NCI-H226 (cell line): ENCODE measurements around the gene ZNF292.
"Not testable (repeated sequence)": the region's sequence is repeated elsewhere in the genome, so short reads cannot be mapped to it uniquely, and the experiment has no call there.

Source experiments
- DNase-seq: peaks from one replicate; pipeline ENCODE4 v3.0.0-alpha.2; 2015

ZNF292 gene

DNA sequence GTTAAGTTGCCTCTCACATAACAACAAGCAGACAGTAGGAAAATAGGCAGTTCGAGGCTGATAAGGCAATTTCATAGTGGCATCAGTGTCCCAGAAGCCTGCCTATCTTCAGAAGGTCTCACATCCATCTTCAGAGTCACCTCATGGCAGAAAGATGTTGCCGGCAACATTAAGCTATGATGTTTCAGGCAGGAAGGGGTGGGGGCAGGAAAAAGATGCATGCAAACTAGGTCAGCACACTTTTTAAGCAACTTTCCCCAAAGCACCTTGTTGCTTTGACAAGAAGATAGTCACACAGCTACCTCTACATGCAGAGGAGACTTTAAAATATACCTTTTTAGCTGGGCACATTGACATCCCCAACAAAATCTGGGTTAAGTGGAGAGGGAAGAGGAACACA is 123.8 kb downstream of the ZNF292 start:
- DNase-seq: no peak

DNA sequence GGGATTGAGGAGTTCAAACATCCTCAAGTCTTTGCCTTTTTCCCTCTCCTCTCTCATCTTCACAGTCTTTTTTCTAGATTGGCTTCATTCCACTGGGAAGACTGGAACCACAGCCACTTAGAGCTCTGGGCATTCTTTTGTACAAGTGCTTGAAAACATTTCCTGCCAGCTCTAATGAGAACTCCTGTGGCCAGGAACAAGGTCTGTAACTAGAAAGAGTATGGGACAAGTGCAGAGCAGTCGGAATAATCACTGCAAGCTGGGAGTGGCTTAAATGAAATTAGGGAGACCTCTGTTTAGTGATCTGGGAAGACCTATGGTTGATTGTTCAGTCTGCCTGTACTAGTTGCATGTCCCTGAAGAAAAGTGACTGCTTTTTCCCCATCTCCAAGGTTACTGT is 126.1 kb downstream of the ZNF292 start:
- no peak for DNase-seq

DNA sequence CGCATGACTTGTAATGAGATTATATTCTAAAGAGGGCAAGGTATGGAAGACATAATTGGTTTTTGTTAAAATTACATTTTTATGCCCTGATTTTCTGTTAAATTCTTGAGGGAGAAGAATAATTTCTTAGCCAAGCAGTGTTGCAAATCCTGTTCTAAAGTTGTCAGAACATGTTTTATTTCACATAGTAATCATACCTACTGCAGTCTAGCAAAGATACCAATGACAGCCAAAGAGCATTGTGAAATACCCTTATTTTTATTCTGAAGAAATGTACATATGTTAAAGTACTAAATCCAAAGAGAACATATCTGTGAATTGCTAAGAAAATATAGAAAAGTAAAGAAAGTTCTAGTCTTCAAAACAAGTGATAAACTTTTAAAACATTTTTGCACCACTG is 127.4 kb downstream of the ZNF292 start:
- DNase-seq: no peak

DNA sequence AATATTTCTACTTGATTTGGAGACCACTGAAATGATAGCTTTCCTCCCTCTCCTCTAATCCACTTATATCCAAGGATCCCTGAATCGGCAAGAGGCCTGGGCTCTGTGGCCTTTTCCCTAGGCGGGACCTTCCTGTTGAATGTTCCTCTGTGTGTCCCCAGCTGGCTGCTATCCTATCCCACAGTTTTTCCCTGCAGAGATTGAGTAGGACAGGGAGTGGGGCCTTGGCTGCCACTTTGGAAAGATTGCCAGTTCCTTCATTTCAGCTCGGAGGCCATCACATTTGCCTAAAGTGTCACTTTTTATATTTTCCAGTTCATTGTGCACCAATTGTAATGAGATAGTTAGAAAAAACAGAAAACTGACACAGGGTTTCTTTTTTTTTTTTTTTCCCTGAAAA is 128.1 kb downstream of the ZNF292 start:
- no peak for DNase-seq

DNA sequence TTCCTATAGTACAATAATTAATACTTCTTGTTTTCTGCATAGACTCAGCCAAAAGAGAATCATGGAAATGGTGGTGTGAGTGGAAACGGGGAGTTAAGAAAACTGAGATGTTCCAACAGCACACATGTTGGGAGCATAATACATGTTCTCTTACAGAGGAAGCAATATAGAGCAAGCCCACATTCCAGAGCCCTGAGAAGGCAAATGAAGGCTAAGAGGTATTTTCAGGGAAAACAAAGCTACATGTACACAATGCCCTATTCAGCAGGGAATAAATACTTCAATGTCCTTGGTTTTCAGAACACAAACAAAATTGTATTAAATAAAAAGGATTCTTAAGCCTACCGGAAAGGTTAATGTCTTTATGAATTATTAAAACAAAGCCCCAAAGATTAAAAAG is 131.9 kb downstream of the ZNF292 start:
- DNase-seq: no peak

DNA sequence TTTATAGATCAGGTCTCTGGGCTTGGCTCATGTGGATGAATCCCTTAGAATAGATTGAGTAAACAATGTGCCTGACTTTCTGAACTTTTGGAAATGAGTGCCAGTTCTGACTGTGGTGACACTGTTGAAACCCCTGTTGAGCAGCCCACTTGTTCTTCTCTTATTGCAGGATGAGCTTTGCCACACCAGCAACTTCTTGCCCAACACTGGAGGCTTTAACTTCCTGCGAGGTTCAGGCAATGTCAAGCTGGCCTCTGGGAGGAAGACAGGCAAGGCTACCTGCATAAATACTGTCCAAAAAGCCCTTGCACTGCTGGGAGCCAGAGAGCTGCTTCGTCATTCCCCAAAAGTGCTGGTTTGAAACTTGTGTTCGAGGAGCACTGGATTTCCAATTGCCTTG is 134.2 kb downstream of the ZNF292 start:
- no peak for DNase-seq

DNA sequence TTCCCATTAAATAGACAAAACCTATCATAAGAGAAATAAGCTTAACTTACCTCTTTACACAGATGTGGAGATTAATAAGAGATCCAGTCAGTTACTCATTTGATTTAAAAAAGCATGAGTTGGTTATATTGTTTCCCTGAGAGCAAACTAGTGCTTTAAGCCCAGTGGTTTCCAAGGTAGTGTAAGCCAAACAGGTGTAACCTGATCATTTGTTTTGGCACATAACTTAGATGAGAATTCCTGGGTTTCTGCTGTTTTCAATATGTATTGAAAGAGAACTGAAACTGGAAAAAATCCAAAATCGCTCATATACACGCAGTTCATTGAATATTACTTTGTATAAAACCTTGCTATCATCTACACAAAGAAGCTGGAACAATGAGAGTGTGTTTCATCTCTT is 136.5 kb downstream of the ZNF292 start:
- DNase-seq: no peak

DNA sequence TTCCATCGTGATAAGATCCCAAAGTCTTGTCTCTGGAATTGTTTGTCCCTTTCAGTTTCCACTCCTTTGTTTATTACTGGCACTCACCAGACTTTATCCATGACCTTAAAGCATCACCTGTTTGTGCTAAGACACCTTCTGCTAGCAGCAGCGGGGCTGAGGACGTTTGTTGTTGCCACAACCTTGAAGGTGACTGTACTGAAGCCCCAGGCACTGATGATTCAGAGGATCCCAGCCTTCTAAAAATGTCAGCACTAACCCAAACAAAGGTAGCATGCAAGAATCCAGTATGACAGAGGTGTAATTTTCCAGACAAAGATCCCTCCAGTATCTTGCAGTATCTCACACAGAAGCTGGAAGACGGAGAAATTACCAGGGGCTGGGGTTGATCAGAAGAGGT is 138.2 kb downstream of the ZNF292 start:
- no peak for DNase-seq

DNA sequence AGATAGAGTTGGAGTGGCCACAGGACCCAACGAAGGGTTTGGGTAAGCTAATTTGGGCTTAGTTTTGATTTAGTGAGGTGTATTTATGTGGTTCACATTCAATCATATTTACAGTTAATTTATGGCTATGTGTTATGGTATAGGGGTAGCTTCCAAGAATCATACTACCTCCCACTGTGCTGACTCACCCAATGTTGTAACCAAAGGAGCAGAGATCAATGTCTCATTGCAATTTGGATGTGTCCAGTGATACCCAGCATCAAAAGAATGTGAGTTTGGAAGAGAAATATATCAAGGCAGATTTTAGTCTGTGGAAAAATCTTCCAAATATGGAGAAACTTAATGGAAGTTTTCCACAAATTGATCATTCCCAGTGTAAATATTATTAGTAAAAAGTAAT is 141.8 kb downstream of the ZNF292 start:
- DNase-seq: no peak

DNA sequence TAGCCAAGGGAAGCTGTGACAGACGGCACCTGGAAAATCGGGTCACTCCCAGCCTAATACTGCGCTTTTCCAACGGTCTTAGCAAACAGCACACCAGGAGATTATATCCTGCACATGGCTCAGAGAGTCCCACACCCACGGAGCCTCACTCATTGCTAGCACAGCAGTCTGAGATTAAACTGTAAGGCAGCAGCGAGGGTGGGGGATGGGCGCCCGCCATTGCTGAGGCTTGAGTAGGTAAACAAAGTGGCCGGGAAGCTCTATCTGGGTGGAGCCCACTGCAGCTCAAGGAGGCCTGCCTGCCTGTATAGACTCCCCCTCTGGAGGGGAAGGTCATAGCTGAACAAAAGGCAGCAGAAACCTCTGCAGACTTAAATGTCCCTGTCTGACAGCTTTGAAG is 145.9 kb downstream of the ZNF292 start:
- not testable (repeated sequence) for DNase-seq

DNA sequence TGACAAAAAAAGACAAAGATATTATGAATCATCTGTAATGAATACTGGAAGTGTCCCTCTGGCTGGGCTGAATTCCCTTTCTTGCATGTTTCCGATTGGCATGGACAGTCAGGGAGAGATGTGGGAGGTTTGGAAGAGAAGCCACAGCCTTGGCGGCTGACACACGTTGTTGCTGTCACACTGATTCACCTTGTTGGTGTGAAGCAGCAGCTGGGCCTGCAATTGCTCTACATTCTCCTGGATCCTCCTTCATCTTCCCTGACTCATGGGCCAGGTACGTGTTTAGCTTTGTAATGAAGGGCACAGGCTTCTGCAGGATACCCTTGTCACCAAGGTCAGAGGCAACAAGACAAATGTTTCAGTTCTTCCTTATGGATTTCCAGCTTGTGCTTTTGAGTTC is 153.6 kb downstream of the ZNF292 start:
- no peak for DNase-seq

DNA sequence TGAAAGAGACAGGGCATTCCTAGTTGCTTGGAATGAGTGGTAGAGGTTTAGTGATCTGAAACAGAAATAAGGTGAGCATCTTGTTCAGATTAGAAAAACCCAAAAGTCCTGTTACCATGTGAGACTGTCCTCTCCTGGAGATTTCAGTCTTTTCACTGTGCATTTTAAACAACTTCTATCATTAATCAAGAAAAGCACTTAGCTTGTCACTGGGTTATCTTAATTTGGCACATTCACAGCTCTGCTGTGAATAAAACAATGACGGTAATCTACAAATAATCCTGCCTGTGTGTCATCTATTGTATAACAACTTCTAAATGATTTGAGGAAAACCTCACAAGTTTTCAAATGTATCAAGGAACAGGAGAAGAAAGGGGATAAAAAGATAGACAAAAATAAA is 157.5 kb downstream of the ZNF292 start:
- DNase-seq: no peak
